Erythroblast (primary cell): ENCODE data around the gene SLC45A3.

ENCODE experiments used
- DNase-seq, 2 experiments: peaks; one replicate each; lab custom pipeline; 2025; lab: John Stamatoyannopoulos, UW
- GATA1 ChIP-seq: IDR thresholded peaks from 2 replicates; pipeline ENCODE4 v1.6.1; 2011; ENCODE audit warnings: low read depth, mild to moderate bottlenecking, control low read depth, low read length, moderate library complexity
- POLR2A ChIP-seq: IDR thresholded peaks from 2 replicates; pipeline ENCODE4 v1.6.1; 2011; ENCODE audit warnings: mild to moderate bottlenecking, low read length

SLC45A3 gene

DNA sequence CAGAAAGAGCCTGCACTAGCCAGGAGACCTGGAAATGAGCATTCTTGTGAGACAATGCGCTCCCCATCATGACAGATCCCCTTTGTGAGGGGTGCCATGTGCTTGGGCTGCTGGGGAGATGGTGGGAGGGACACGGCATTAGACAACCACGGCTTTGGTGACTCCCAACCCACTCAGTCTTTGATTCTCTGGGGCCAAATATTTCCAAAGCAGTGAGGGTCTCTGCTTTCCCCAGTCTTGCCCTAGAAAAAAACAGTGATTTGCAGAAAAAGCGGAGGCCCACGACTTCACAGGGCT is 10.2 kb downstream of the SLC45A3 start:
- no peak for DNase-seq
- no peak for TF ChIP-seq POLR2A
- TF ChIP-seq GATA1, result no peak

DNA sequence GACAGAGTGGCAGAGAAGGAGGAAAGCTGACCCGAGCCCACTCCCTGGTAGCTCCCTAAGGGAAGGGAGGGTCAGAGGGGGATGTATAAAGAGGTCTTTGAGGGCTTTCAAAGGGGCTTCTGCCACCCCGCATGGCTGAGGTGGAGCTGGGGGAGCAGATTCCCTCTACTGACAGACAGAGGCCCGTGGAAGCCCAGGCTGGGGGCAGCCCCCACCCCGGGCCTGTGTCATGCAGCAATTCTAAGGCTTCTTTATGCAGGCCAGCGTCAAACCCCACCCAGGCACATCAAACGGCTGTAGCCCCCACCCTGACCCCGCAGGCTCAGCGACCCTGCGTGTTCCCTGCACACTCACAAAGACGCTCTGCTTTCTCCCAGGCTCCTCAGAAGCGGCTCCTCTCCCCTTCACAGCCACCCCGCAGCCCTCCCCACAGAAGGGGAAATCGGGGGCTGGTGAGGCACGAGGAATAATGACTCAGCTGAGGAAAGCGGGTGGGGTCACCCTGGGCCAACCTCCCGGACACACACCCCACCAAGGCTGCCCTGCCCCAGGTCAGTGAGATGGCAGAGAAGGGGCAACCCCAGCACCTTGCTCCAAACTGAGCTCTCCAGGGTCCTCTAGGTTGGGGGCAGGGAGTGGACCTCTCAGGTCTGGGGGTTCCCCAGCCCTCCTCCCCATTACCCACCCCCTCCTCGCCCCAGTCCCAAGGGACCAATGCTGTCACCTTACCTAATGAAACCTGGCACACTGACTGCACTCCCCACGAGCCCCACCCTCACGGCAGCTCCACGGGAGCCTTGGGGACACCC is 10.8 kb downstream of the SLC45A3 start:
- peak; percentile 56 to 76 for DNase-seq
- no peak for TF ChIP-seq POLR2A
- TF ChIP-seq GATA1, result no peak

DNA sequence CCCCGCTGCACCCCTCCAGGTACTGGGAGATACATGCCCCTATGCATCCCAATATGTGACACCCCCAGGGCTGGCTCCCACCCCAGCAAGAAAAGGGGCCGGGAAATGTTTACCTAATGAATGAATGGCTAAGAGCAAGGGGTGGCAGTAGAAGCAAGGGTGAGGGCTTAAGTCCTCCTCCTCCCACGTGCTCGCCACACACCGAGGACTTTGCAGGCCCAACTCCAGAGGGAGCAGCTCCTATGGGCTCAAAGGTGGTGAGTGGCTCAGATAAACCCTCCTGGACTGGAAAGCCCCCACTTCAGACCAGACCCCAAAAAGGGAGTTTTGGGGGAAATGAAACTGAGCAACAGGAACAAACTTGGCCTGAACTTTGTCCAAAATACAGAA is 11.4 kb downstream of the SLC45A3 start:
- DNase-seq, result peak; percentile 15 to 25
- TF ChIP-seq GATA1, result no peak
- TF ChIP-seq POLR2A, result no peak

DNA sequence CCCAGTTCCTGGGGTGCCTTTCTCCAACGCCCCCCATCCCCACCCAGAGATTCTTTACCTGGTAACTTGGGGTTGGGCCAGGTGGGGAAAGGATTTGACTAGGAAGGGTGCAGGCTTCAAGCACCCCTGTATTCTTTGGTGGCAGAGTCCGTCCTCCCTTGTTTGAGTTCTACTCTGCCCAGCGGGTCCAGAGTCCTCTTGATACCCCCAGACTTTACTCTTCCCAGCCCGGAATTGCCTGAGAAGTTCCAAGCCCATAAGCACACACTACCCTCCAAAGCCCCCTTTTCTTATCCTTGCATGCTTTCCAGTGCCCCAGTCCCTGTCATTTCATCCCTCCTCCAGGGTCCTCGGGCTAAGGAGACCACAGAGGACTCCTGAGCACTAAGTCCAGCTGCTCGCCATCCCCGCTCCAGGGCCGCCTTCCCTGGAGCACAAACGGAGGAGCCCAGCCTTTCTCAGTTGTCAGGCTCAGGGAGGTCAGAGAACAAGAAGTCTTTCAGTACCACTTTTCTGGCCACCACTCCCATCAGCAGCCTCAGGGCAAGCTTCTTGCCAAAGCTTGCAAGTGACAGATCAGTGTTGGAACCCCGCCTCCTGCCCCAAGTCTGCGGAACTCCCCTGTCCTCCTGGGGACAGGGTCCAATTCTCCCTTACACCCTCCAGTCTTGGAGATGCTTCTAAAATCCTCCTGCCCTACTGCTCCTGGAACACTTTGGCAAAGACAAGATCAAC is 12.2 kb downstream of the SLC45A3 start:
- peak; percentile 15 to 45 for DNase-seq

DNA sequence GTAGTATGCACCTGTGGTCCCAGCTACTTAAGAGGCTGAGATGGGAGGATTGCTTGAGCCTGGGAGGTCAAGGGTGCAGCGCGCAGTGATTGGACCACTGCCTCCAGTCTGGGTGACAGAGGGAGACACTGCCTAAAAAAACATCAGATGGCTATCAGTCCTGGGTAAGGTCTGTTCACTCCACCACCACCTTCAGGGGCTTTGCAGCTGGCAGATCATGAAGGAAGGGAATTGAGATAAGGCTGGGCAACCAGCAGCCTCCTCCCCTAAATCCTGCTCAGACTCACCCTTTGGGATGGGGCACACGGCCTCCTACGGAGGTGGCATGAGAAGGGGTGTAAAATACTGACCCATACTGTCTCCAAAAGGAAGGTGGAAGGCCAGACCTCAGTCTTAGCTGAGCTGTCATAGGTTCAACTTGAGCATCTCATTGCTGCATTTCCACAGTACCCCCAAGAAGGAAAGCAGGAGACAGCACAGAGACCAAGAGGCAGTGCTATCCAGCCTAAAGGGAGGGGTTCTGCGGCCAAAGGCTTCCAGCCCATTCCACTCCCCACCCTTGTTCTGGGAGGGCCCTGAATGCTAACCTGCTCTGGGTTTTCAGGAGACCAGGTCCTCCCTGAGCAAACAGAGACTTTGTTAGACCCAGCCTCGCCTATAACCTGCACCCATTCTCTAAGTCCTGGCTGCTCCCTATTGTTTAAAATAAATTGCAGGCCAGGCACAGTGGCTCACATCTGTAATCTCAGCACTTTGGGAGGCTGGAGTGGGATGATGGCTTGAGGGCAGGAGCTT is 13.7 kb downstream of the SLC45A3 start:
- TF ChIP-seq GATA1, result no peak
- no peak for TF ChIP-seq POLR2A
- DNase-seq, result no peak

More for the DNA sequence above, 12.2 kb downstream of the SLC45A3 start:
- TF ChIP-seq GATA1, result no peak
- TF ChIP-seq POLR2A, result no peak

DNA sequence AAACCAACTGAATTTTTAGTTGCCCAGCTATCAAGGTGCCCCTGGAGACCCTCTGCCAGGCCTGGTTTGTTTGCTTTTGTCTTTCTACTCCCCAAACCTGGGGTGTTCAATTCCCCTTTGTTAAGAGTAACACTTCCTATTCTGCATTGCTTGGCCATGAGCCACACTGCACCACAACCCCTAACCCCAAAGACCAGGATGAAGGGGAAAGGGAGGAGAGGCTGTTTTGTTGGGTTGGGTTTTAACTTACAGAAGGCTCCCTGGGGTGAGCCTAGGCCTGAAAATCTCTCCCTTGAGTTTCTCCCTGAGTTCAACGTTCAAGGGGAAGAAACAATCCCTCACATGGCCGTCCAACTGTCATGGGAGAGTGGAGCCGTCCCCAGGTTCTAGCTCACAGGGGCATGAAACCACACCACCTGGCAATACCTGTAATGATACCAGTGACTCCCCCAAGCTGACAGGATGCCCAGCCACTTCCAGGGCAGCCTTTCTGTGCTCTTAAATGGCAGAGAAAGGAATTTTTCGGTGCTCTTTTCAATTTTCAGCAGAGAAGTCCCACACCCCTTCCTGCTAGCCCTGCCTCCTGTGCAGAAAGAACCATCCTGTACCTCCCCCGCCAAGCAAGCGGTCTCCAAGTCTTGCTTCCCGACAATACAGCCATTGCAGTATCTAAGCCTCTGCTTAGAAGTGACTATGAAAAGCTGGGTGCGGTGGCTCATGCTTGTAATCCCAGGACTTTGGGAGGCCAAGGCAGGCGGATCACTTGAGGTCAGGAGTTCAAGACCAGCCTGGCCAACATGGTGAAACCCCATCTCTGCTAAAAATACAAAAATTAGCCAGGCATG is 14.9 kb downstream of the SLC45A3 start:
- no peak for TF ChIP-seq POLR2A
- no peak for TF ChIP-seq GATA1
- DNase-seq, result no peak

DNA sequence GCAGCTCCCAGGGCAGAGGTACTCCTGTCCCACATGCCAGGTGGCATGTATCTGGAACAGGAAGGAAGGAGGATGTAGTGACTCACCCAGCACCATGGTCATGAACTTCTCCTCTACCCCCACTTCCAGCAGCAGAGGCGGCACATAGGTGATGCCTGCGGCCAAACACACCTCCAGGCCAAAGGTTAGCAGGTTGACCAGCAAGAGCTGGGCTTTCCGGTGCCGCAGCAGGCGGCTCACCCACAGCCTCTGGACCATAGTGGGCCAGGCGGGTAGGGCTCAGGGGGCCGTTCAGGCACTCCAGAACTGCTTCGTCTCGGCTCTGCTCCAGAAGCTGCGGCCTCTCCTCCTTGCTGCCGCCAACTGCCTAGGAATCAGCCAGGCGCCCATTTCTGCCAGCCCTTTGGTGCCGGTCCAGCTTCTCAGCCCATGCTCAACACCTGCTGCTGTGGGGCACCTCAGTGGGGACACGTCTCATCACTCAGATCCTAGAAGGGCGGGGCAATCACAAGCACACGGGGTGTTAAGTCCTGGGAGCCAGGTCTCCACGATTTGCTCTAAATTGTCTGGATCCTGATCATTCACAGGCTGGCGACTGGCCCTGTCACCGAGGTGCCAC is 15.8 kb downstream of the SLC45A3 start:
- no peak for DNase-seq
- no peak for TF ChIP-seq POLR2A
- no peak for TF ChIP-seq GATA1

DNA sequence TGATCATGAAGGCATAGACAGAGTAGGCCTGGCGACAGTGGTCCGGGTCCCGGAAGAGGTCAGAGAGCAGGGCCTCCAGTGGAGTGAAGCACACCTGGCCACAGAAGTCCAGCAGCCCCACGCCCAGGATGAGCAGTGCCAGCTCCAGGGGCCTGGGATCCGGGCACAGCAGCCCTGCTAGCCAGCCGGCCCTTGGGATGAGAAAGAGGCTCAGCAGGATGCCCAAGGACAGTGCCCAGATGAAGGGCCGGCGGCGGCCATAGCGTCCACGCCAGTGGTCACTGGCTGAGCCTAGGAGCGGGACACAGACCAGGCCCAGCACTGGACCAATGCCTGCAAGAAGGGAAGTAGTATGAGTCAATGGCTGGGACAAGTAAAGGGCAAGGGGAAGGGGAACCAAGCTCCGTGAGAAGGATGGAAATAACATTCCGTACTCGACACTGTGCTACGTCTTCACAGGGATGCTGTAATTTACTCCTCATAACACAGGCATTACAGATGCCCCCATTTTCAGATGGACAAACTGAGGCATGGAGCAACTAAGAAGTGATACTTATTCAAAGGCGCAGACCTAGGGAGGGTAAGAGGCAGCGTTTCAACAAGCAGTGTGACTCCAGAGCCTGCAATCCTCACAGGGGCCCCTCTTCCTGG is 16.9 kb downstream of the SLC45A3 start:
- TF ChIP-seq POLR2A (no peak), GATA1 (no peak)
- DNase-seq, result no peak

DNA sequence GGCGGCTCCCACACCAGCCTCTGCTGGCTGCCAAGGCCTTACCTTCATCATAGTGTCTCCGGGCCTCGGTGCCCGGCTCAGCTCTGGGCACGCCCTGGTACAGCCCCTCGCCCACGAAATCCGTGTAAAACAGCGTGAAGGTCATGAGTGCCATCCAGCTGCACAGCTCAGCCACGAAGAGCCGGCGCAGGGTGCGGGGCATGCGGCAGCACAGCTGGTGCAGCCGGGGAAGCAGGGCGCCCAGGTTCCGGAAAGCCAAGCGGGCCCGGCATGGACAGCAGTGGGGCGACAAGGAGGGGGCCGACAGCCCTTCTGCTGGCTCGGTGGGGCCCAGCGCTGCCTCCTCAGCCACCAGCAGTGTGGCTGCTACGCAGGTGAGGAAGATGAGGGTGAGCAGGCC is 17.5 kb downstream of the SLC45A3 start:
- TF ChIP-seq POLR2A, result no peak
- no peak for TF ChIP-seq GATA1
- no peak for DNase-seq

DNA sequence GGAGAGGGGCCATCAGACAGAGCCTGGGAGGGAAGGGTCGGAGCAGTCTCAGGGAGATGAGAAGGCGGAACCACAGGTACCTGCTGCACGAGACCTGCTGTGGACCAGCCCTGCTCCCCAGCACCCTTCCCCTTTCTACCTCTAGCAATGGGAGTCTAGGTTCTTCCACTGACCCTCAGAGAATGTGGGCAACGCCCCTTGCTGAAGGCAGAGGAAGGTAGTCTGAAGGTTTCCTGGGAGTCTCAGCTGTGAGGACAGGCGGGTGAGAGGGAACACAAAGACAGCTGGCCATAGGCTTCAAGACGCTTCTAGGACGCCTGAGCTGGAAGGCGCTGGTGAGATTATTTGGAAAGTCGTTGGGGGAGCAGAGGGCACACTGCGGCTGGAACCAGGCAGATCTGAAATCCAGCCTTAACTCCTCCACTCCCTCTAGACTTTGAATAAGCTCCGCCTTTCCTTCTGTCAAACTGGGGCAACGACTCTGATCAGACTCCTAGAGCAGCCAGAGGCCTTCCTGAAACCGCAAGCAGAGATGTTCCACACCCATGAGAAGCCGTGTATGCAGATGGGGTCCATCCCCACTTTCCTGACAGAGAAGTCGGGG is 18.1 kb downstream of the SLC45A3 start:
- TF ChIP-seq GATA1 (no peak), POLR2A (no peak)
- no peak for DNase-seq

DNA sequence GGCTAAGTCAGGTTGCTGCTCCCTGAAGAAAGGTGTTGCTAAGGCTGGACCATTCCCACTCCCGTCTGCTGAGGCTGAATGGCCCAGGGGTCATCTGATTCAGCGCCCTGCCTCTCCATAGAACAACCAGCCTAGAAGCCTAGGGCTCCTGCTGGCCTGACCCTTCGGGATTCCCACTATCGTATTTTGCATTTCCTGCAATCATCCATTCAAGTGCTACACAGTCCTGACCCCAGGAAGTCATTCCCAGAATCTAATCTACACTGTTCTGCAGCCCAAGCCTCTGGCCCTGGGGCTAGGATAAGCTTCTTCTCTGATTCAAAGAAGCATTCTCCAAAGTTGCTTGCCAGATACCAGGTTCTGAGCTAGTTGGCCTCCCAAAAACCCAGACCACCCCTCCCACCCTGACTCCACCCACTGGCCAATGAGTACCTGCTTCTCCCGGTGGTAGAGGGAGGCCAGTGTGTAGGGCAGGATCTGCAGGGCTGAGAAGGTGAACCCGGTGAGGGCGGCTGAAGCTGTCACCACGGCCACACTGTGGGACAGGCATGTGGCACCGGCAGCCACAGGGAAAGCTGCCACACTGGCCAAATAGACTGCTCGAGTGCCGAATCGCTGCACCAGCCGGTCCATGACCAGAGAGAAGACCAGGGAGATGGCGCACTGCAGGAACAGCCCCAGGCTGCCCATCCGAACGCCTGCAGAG is 18.7 kb downstream of the SLC45A3 start:
- no peak for DNase-seq
- TF ChIP-seq POLR2A, result no peak
- no peak for TF ChIP-seq GATA1

DNA sequence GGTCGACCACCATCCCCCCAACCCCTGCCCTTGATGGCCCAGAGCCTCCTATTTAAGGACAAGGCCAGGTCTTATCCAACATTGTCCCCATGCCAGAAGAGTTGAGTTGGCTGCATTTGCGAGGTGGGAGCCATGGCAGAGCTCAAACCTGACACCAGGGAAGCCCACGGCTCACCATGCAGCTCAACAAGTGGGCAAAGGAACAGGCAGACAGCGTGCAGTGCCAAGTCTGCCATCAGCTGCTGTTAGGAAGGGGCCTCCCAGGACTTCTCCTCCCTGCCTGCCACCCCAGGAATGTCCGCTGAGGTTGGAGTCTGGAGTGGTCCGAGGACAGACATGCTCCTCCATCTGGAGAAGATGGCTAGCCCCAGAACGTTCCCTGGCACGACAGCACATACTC is 19.9 kb downstream of the SLC45A3 start:
- TF ChIP-seq GATA1, result no peak

More for the DNA sequence above, 19.9 kb downstream of the SLC45A3 start:
- no peak for DNase-seq
